ENCODE data around the gene SEC23B.
A peak's percentile ranks its signal among the peaks of the same experiment; 100 is the strongest.

SEC23B gene

GRCh38 chr20:18527339-18527738, 19.6 kb downstream of the SEC23B start:
- no peak for FAIRE-seq

- no peak for FAIRE-seq
Observed at GRCh38 chr20:18527836-18528235, 20.1 kb downstream of the SEC23B start.

DNA sequence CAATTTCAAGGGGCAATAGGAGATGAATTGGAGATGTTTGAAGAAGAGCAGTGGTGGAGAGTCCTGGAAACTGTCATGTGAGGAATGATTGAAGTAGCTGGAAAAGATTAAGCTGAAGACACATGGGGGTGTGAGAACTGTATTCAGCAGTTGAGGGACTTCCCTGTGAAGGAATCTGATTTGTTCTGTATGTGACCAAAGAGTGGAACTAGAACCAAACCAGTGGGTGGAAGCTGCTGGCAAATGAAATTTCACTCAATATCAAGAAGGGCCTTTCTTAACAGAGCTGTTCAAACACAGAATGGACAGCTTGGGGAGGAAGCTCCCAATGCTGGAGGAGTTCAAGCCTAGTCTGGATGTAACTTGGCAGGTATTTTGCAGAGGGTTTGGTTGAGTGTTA, 21.3 kb downstream of the SEC23B start:
- no peak for FAIRE-seq

GRCh38 chr20:18532626-18533025, 24.9 kb downstream of the SEC23B start:
- FAIRE-seq, result no peak

DNA sequence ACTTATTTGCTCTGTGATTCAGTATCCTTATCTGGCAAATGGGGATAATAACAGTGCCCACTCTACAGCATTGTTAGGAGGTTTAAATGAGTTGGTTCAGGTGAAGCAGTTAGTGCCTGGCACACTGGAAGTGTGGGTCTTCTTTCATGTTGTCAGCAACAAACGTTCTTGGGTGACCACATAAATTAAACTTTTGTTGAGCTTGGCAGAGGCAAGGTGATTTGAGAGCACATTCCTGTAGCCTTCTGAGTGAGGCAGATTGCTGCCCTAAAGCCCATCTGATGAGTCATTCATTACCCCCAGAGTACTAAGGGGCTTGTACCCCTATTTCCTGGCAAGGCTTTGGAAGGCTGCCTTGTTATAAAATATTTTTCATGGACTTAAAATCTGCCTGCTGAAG, 25.8 kb downstream of the SEC23B start:
- no peak for FAIRE-seq

DNA sequence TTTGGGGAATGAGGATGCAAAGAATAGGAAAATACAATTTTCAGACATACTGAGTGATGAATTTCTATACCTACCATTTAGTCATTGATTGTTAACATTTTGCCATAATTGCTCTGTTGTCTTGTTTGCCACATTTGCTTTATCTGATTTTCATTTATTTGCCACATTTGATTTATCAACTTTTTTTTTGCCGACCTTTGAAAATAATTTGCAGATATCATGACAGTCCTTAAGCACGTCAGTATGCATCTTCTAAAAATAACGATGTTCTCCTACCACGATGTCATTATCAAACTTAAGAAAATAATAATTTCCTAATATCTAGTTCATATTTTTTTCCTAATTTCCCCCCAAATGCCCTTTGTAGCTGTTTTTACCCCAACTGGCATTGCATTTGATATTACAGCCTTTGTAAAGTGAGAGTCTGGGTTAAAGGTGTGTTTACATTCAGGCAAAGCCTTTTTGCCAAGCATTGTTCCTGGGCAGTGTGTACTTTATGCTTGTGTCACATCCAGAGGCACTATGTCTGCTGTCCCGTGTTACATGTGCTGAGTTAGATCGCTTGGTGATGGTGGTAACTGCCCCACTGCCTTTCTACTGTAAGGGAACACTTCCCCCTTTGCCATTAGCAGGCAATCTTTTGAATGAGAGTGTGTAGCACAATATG, 26.4 kb downstream of the SEC23B start:
- FAIRE-seq, result no peak

- no peak for FAIRE-seq
Observed at GRCh38 chr20:18537651-18538050, 29.9 kb downstream of the SEC23B start.

DNA sequence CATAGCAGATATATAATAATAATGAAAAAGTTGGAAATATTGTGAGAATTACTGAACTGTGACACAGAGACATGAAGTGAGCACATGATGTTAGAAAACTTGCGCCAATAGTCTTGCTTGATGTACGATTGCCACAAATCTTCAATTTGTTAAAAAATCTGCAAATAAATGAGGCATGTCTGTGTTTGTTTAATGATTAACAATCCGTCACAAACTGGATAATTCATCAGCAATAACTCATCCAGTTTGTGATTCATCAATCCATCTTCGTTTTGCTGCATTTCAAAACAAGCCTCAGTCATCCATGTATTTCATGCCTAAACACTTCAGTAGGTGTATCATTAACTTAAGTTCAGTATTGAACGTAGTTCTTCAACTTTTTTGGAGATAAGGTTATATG, 34.0 kb downstream of the SEC23B start:
- no peak for FAIRE-seq

- FAIRE-seq, result no peak
Observed at GRCh38 chr20:18543216-18543615, 35.5 kb downstream of the SEC23B start.

GRCh38 chr20:18543932-18544331, 36.2 kb downstream of the SEC23B start:
- no peak for FAIRE-seq

- FAIRE-seq, result no peak
Observed at GRCh38 chr20:18545566-18545965, 37.8 kb downstream of the SEC23B start.

DNA sequence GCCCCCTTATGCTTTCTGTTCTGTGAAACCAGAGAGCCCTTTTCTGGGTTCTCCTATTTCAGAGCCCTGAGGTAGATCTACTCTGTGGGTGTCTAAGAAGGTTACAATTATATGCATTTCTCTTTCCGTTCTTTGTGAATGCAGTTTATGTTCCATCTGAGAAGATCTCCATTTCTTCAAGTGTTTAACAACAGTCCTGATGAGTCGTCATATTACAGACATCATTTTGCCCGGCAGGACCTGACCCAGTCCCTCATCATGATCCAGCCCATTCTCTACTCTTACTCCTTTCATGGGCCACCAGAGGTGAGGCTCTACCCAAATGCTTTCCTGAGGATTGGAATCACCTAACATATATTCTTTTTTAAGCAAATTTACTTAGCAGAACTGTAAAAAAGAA, 40.7 kb downstream of the SEC23B start:
- no peak for FAIRE-seq

- no peak for FAIRE-seq
Observed at GRCh38 chr20:18553746-18554145, 46.0 kb downstream of the SEC23B start.

- peak; percentile 96 for FAIRE-seq
Observed at GRCh38 chr20:18566892-18567738, 59.4 kb downstream of the SEC23B start, which contains the start of gene SMIM26. TSS of gene SMIM26 (plus strand) at chr20:18567432. CDS start at chr20:18567479, 47 bp downstream.

- no peak for FAIRE-seq
Observed at GRCh38 chr20:18567739-18568091, 60.0 kb downstream of the SEC23B start.

DNA sequence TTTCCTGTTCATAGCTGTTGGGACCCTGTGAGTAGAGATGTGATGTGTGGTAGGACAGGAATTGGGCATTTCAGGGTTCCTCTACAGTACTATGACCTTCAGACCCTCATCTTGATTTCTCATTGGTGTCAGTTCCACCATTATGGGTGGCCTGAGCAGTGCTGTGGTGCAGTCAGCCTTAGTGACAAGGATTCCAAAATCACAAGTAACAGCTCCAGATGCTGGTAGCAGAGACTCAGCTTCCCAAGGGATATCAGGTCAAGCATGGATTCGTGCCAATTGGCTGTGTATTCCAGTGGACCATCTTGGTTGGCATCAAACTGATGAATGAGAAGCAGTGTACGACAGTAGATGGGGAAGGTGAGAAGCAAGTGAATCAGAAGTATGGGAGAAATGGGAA, 63.3 kb downstream of the SEC23B start:
- no peak for FAIRE-seq

- no peak for FAIRE-seq
Observed at GRCh38 chr20:18571578-18571977, 63.8 kb downstream of the SEC23B start.

DNA sequence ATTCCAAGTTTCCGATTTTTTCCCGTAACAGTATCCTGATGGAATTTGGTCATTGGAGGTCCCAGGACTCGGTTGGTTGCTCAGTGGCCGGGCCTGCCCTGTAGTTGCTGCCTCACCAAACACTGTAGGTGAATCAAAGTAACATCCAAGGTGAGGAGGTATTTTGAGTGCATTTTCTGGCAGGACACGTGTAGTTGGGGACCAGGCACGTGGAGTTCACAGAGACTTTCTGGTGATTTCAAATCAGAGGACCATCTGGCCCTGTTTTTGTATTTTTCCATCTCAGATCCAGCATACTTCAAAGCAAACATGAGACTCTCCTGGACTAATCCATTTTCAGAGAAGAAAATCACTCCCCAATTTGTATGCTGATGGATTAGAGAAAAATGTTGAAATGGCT, 70.2 kb downstream of the SEC23B start:
- FAIRE-seq, result no peak

- no peak for FAIRE-seq
Observed at GRCh38 chr20:18578581-18578980, 70.8 kb downstream of the SEC23B start.

DNA sequence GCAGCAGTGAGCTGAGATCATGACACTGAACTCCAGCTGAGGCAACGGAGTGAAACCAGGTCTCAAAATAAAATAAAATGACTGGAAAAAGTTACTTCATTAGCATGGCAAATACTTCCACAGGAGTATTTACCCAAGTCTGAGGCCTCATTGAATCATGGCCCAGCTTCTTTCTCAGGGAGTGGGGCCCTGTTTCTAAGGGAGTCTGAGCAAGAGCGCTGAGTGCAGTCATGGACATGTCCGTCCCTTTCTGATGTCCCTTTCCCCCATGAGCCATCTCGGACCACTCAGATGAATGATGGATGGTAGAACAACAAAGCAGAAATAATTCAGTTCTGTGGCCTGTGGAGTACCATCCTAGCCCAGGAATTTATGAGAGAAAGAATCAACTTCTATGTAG, 72.3 kb downstream of the SEC23B start:
- no peak for FAIRE-seq

- FAIRE-seq, result no peak
Observed at GRCh38 chr20:18585134-18585533, 77.4 kb downstream of the SEC23B start.

- peak; percentile 42 for FAIRE-seq
Observed at GRCh38 chr20:18587665-18588573, 80.2 kb downstream of the SEC23B start, which contains the start of gene DTD1. TSS of gene DTD1 (plus strand) at chr20:18588054. CDS start at chr20:18588073, 19 bp downstream.

- no peak for FAIRE-seq
Observed at GRCh38 chr20:18588574-18588933, 80.8 kb downstream of the SEC23B start.
